GM12801 (cell line): ENCODE measurements around the gene NUS1.

ENCODE experiments used
- TF ChIP-seq, protein P1 (sequence below): IDR thresholded peaks from one replicate; pipeline ENCODE4 v1.5.1; 2011; ENCODE audit warnings: control low read depth; ENCODE audit not compliant: insufficient read length; ENCODE audit errors: extremely low read depth

NUS1 gene

DNA sequence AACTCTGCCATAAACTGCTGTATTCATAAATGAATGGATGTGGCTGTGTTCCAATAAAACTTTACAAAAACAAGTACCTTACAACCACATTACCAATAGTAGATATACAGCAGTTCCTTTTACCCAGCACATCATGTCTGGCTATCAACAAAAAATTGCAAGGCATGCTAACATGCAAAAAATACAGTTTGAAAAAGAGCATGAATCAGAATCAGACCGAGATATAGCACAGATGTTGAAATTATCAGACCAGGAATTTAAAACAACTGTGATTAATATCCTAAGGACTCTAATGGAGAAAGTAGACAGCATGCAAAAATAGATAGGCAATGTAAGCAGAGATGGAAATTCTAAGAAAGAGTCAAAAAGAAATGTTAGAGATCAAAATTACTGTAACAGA lies 8.4 kb upstream of the NUS1 start:
- TF ChIP-seq, protein P1, sequence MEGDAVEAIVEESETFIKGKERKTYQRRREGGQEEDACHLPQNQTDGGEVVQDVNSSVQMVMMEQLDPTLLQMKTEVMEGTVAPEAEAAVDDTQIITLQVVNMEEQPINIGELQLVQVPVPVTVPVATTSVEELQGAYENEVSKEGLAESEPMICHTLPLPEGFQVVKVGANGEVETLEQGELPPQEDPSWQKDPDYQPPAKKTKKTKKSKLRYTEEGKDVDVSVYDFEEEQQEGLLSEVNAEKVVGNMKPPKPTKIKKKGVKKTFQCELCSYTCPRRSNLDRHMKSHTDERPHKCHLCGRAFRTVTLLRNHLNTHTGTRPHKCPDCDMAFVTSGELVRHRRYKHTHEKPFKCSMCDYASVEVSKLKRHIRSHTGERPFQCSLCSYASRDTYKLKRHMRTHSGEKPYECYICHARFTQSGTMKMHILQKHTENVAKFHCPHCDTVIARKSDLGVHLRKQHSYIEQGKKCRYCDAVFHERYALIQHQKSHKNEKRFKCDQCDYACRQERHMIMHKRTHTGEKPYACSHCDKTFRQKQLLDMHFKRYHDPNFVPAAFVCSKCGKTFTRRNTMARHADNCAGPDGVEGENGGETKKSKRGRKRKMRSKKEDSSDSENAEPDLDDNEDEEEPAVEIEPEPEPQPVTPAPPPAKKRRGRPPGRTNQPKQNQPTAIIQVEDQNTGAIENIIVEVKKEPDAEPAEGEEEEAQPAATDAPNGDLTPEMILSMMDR = no peak

- TF ChIP-seq, protein P1 = no peak
These were observed 6.5 kb upstream of the NUS1 start for GRCh38 chr6:117668736-117669135.

DNA sequence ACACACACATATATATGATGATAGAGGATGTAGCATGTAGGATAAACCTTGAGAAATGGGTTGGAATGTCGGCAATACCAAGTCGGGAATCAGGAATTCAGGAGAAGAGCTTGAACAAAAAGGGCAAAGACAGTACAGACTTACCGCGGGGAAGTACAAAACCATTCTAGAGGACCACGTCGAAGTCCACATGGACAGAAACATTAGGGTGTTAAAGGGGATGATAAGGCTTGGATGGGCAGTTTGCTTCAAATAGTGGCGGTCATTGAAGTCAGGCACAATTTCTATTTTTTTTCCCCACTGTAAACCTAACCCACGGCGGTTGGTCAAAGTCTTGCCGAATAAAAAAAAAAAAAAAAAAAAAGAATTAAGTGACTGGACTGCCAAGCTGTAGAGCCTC lies 766 bp upstream of the NUS1 start:
- TF ChIP-seq, protein P1 = no peak

DNA sequence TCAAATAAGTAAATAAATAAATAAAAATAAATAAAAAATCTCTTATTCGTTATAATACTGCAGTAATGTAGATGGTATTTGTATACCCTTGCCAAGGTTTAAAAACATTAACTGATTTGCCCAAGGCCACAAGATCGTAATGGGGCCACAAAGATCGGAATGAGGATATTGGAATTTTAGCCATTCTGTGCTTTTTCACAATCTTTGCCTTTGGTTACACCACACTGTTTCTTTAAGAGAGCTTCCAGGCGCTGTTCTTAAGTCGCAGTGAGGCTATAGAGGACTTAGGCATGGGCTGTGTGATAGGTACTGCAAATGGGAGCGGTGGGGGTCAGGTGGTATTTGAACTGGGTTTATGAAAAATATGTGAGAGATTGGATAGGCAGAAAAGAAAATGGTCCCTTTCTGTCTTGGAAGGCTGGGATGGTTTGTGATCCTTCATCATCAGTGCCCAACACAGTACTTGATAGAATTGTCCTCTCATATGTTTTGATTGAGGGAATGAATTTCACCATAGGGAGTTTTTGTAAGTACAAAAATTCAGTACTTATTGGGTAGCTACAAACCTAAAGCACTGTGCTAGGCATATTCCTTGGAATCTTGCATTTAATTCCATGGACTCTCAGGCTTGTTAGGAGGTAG lies 1.4 kb downstream of the NUS1 start:
- TF ChIP-seq, protein P1 = no peak

DNA sequence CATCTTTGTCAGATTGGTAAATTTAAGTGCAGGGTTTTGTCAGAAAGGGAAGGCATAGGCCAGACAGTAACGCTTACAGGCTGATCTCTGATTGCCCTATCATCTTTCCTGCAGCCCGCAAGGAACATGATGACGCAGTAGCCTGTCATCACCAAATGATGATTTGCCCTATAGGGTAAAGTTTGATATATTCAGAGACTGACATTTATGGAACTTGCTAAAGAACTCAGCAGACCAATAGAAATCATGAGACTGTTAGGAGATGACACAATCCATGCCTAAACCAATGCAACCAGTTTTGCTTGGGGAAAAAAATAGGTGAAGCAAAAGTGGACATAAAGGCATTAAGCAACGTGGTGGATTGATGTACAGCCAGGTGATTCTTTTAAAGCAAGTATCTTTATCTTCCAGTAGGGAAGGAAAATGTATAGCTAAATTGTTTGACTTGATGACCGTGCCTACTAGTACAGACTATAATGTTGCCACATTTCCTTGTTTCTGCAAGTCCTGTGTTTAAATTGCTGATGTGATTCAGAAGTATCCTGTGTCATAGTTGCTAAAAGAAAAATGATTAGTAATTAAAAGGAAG lies 2.4 kb downstream of the NUS1 start:
- TF ChIP-seq, protein P1 = no peak

DNA sequence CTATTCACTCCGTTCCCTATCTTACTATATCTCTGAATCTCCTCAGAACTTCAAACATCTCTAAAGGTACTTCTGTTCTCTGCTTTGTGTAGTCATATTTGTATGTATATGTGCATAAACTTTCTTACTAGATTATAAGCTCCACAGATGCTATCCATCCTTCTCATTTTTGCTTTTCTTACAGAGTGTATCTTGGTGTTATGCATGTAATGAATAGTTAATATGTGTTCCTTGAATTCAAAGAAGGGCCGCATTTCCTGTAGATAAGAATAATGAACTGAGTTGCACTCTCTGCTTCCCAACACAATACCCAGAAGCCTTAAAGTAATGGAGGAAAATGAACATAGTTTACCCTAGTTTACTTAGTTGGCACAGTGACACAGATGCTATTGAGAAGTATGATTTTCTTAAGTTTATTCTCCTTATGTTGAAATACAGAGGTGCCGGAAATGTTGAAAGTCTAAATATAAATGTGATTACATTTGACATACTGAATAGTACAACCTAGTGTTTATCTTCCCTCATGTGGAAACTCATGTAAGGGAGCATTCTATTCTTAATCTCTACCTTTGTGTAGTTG lies 6.0 kb downstream of the NUS1 start:
- TF ChIP-seq, protein P1 = no peak

GRCh38 chr6:117684749-117685148 lies 9.5 kb downstream of the NUS1 start:
- TF ChIP-seq, protein P1 = no peak
